ENCODE data around the gene KLHDC9.

Gene KLHDC9

GRCh38 chr1:161099090-161099802 lies 1.1 kb downstream of the KLHDC9 start:
- DNase-seq (ENCODE audit: low spot score): no peak
- TF ChIP-seq CTCF (conservative IDR thresholded peaks at IDR 0.05; ENCODE audit: low read depth): no peak
- ChIA-PET CTCF (interaction anchor here (0.6 to 2.8 kb wide), 5 partner anchors 15 to 188 kb away, joined by 3 to 12 read pairs (median 5); partner anchors contain the start of genes F11R and USF1), POLR2A (ENCODE audit: low non-redundant PET) (no interaction called here)
- H3K27ac ChIP-seq: peak overlapping the region; percentile 80

- no peak for TF ChIP-seq CTCF (conservative IDR thresholded peaks at IDR 0.05; ENCODE audit: low read depth)
- POLR2A ChIA-PET (ENCODE audit: low non-redundant PET): interaction anchor here (0.6 kb wide), 1 partner anchor 113 kb away, joined by 4 read pairs; no protein-coding TSS in a partner anchor
- CTCF ChIA-PET: interaction anchor here (0.6 to 1.1 kb wide), 3 partner anchors 29 to 881 kb away, joined by 3 to 5 read pairs (median 4); no protein-coding TSS in a partner anchor
- no peak overlapping the region for H3K27ac ChIP-seq
- no peak for DNase-seq (ENCODE audit: low spot score)
Observed at GRCh38 chr1:161100556-161100955, 2.4 kb downstream of the KLHDC9 start.

GRCh38 chr1:161106431-161106830 lies 8.3 kb downstream of the KLHDC9 start:
- POLR2A ChIA-PET (ENCODE audit: low non-redundant PET): no interaction called here
- TF ChIP-seq CTCF (conservative IDR thresholded peaks at IDR 0.05; ENCODE audit: low read depth): no peak
- no peak overlapping the region for H3K27ac ChIP-seq
- no peak for DNase-seq (ENCODE audit: low spot score)
- CTCF ChIA-PET: no interaction called here

- TF ChIP-seq CTCF (conservative IDR thresholded peaks at IDR 0.05; ENCODE audit: low read depth): no peak
- ChIA-PET POLR2A (ENCODE audit: low non-redundant PET) (no interaction called here), CTCF (no interaction called here)
- no peak for DNase-seq (ENCODE audit: low spot score)
- H3K27ac ChIP-seq: no peak overlapping the region
Observed at GRCh38 chr1:161111117-161111516, 13.0 kb downstream of the KLHDC9 start.

- H3K27ac ChIP-seq: no peak overlapping the region
- no peak for TF ChIP-seq CTCF (conservative IDR thresholded peaks at IDR 0.05; ENCODE audit: low read depth)
- ChIA-PET POLR2A (ENCODE audit: low non-redundant PET) (no interaction called here), CTCF (no interaction called here)
- no peak for DNase-seq (ENCODE audit: low spot score)
Observed at GRCh38 chr1:161111527-161111926, 13.4 kb downstream of the KLHDC9 start.

- no peak for DNase-seq (ENCODE audit: low spot score)
- ChIA-PET CTCF (no interaction called here), POLR2A (ENCODE audit: low non-redundant PET) (no interaction called here)
- no peak for TF ChIP-seq CTCF (conservative IDR thresholded peaks at IDR 0.05; ENCODE audit: low read depth)
- peak overlapping the region; percentile 57; the same call in 1 of the 2 replicates for H3K27ac ChIP-seq
Observed at GRCh38 chr1:161113915-161114314, 15.8 kb downstream of the KLHDC9 start.
